A549 (cell line): ENCODE results near the gene ARMC9. TPM values are rescaled to one million over a fixed set of nuclear protein-coding genes. Genes with fewer than 3 reads are reported as not detected.

Experiments used
- ATAC-seq, 2 experiments: fragments of 200-7000 bp in 1 of 2; fragments of >200 bp in 1 of 2; cut with Nextera tagmentation in 1 of 2; cut with Tn5 transposase in 1 of 2; 3 replicates each; pipeline versions ENCODE4 v1.8.0 to v1.9.1; 2018 to 2020; ENCODE audit warnings: mild to moderate bottlenecking in 1 of 2, moderate library complexity in 1 of 2
- CTCF ChIA-PET: fragments of 300-600 bp; sonication (Branson Sonifier 250); formaldehyde crosslinking; extraction: SDS; loops from one replicate; lab custom pipeline; 2021; ENCODE audit warnings: antibody characterized with exemption, inconsistent platforms; lab: Yijun Ruan, JAX
- POLR2A ChIA-PET: fragments of 350-600 bp; formaldehyde crosslinking; extraction: SDS; loops from one replicate; lab custom pipeline; 2021; ENCODE audit warnings: antibody characterized with exemption, inconsistent platforms; lab: Yijun Ruan, JAX
- DNase-seq, 2 experiments: peaks; one replicate each; pipeline versions ENCODE4 v3.0.0 to v3.0.0-alpha.2; 2011 to 2016; ENCODE audit warnings: low read depth in 1 of 2, low spot score in 1 of 2
- FAIRE-seq: peaks from 2 replicates; lab custom pipeline; 2011; peaks lifted over from hg19 to GRCh38; lab: Jason Lieb, UNC
- H3K27ac ChIP-seq, 2 experiments: fragments of >200 bp; sonication (Bioruptor Twin); formaldehyde crosslinking; 3 replicates each; pipeline ENCODE4 v1.5.1; 2016 to 2017
- H3K4me1 ChIP-seq: fragments of >200 bp; sonication (Bioruptor Twin); formaldehyde crosslinking; 3 replicates; pipeline ENCODE4 v1.6.1; 2016
- H3K4me2 ChIP-seq: fragments of >200 bp; sonication (Bioruptor Twin); formaldehyde crosslinking; 3 replicates; pipeline ENCODE4 v1.6.1; 2016
- H3K4me3 ChIP-seq: fragments of >200 bp; sonication (Bioruptor Twin); formaldehyde crosslinking; 3 replicates; pipeline ENCODE4 v1.5.1; 2016
- H3K9me3 ChIP-seq: fragments of >200 bp; sonication (Bioruptor Twin); formaldehyde crosslinking; 3 replicates; pipeline ENCODE4 v1.6.1; 2016
- CBX2 ChIP-seq: fragments of 200-600 bp; sonication (generic); IDR thresholded peaks from 2 replicates; pipeline ENCODE4 v1.6.1; 2016; ENCODE audit warnings: low read depth, mild to moderate bottlenecking, borderline replicate concordance
- CHD4 ChIP-seq: fragments of 200-600 bp; sonication (generic); IDR thresholded peaks from 2 replicates; pipeline ENCODE4 v1.6.1; 2016; ENCODE audit warnings: antibody characterized with exemption, mild to moderate bottlenecking, borderline replicate concordance
- FOSB ChIP-seq: fragments of 250-450 bp; sonication (Bioruptor Pico); IDR thresholded peaks from 2 replicates; pipeline ENCODE4 v1.5.0; 2020; ENCODE audit warnings: mild to moderate bottlenecking, moderate library complexity
- FOSL2 ChIP-seq, 2 experiments: fragments of 450-650 bp in 1 of 2; fragments of >200 bp in 1 of 2; sonication (Bioruptor Twin) in 1 of 2; formaldehyde crosslinking; IDR thresholded peaks; 2 replicates each; pipeline versions ENCODE4 v1.5.0 to v1.6.1; 2016 to 2020; ENCODE audit warnings: mild to moderate bottlenecking in 1 of 2, moderate library complexity in 1 of 2
- HDAC2 ChIP-seq: fragments of 200-600 bp; sonication (generic); IDR thresholded peaks from 2 replicates; pipeline ENCODE4 v1.6.1; 2016
- HOXA7 ChIP-seq: fragments of 250-450 bp; sonication (Bioruptor Pico); IDR thresholded peaks from 2 replicates; pipeline ENCODE4 v1.5.0; 2020; ENCODE audit warnings: mild to moderate bottlenecking, moderate library complexity
- HOXB13 ChIP-seq: fragments of 250-450 bp; sonication (Bioruptor Pico); IDR thresholded peaks from 2 replicates; pipeline ENCODE4 v1.5.0; 2020; ENCODE audit warnings: low read depth, mild to moderate bottlenecking, moderate library complexity
- HOXB5 ChIP-seq: fragments of 250-450 bp; sonication (Bioruptor Pico); IDR thresholded peaks from 2 replicates; pipeline ENCODE4 v1.5.0; 2020; ENCODE audit warnings: mild to moderate bottlenecking, moderate library complexity
- JUN ChIP-seq, 2 experiments: fragments of >200 bp; sonication (Bioruptor Twin); formaldehyde crosslinking; IDR thresholded peaks; 2 replicates in 1 of 2; 3 replicates in 1 of 2; pipeline ENCODE4 v1.6.1; 2016 to 2017
- JUNB ChIP-seq: fragments of >200 bp; sonication (Bioruptor Twin); formaldehyde crosslinking; IDR thresholded peaks from 2 replicates; pipeline ENCODE4 v1.6.1; 2016
- KDM5A ChIP-seq: fragments of 200-600 bp; sonication (generic); IDR thresholded peaks from 2 replicates; pipeline ENCODE4 v1.6.1; 2016; ENCODE audit warnings: antibody characterized with exemption, mild to moderate bottlenecking
- MAFK ChIP-seq: fragments of 450-650 bp; IDR thresholded peaks from 2 replicates; pipeline ENCODE4 v1.6.1; 2014; ENCODE audit not compliant: partially characterized antibody
- MAZ ChIP-seq: fragments of 150-350 bp; IDR thresholded peaks from 2 replicates; pipeline ENCODE4 v1.6.1; 2014; ENCODE audit warnings: antibody characterized with exemption, low read depth, low read length, borderline replicate concordance
- NFE2L2 ChIP-seq: fragments of 150-350 bp; conservative IDR thresholded peaks from 2 replicates; pipeline ENCODE4 v1.6.1; 2014; ENCODE audit warnings: low read length
- RARB ChIP-seq: fragments of 250-450 bp; sonication (Bioruptor Pico); IDR thresholded peaks from 2 replicates; pipeline ENCODE4 v1.8.0; 2021; ENCODE audit warnings: mild to moderate bottlenecking, moderate library complexity
- RFX5 ChIP-seq: fragments of 450-650 bp; IDR thresholded peaks from 2 replicates; pipeline ENCODE4 v1.7.1; 2014; ENCODE audit warnings: antibody characterized with exemption, mild to moderate bottlenecking, moderate library complexity
- RNF2 ChIP-seq: fragments of 200-600 bp; sonication (generic); IDR thresholded peaks from 2 replicates; pipeline ENCODE4 v1.6.1; 2016; ENCODE audit warnings: low read depth, mild to moderate bottlenecking, antibody characterized with exemption, moderate library complexity, borderline replicate concordance
- SMC3 ChIP-seq: fragments of >200 bp; sonication (Bioruptor Twin); formaldehyde crosslinking; IDR thresholded peaks from 3 replicates; pipeline ENCODE4 v1.6.1; 2018; ENCODE audit warnings: inconsistent platforms
- ZC3H11A ChIP-seq: fragments of 450-650 bp; IDR thresholded peaks from 2 replicates; pipeline ENCODE4 v1.6.1; 2014; ENCODE audit warnings: antibody characterized with exemption, mild to moderate bottlenecking
- ZNF302 ChIP-seq: fragments of 250-450 bp; sonication (Bioruptor Pico); IDR thresholded peaks from 2 replicates; pipeline ENCODE4 v1.9.0; 2021; ENCODE audit warnings: inconsistent platforms, mild to moderate bottlenecking, moderate library complexity
- WGBS: methylation state at CpG from one replicate; pipeline ENCODE4 v1.1.6; 2017; ENCODE audit errors: missing lambda C conversion rate; 5-methylcytosine and 5-hydroxymethylcytosine counted together
- polyA plus RNA-seq, 4 experiments: library from polyadenylated mRNA; depleted of rRNA in 3 of 4; stranded (reverse); fragments of >200 nt; fragmentation: RNase III in 1 of 4; extraction: RNeasy Plus Mini Kit Qiagen cat#74134 plus additional on column Dnase treatment in 1 of 4; gene quantifications; 2 replicates in 3 of 4; 3 replicates in 1 of 4; pipeline ENCODE4 v1.2.3, GENCODE V29; 2011 to 2017
- TF ChIP-seq, protein P1 (sequence below): fragments of 150-350 bp; IDR thresholded peaks from 2 replicates; pipeline ENCODE4 v1.6.1; 2014; ENCODE audit warnings: low read depth, mild to moderate bottlenecking, low read length
- TF ChIP-seq, protein P2 (sequence below): IDR thresholded peaks from 2 replicates; pipeline ENCODE4 v1.6.1; 2012

The ARMC9 gene
- polyA plus RNA-seq, 2 of the 4 experiments (the other 2 are of a cell fraction) = 12.0 to 14.1 TPM

DNA sequence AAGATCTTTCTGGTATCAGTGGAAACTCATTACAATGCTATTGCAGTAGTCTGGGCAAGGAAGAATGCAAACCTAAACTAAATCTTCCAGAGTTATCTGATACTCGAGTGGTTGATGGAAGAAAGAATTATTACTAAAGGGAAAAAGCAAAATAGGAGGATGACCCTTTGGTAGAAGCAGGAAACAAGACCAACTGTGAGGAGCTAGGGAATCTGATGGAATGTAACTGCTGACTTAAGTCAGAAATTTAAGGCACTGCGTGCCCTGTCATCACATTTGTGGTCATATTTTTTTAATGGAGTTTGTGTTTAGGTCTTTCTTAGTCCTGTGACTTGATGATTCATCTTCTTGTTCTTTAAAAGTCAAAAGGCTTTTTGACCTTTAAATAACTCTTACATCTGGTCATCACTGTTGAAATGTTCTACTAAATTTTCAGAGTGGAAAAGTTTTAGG, 36.5 kb upstream of the ARMC9 start:
- ChIA-PET POLR2A (no interaction called here), CTCF (interaction anchor here (1.2 to 1.4 kb wide), 2 partner anchors 12 to 31 kb away, joined by 3 read pairs; no protein-coding TSS in a partner anchor)
- peak overlapping the region; percentile 49 to 73; a peak in 5 of 6 replicates for H3K27ac ChIP-seq
- DNase-seq = peak in 1 of 2 experiments; percentile 25
- H3K4me1 ChIP-seq = peaks cover 20% of the 10 kb centered on the region
- peak; percentile 45 for TF ChIP-seq FOSL2 (IDR thresholded peaks at IDR 0.05)
- peak; percentile 58 for TF ChIP-seq FOSL2 (CRISPR knock-in tag; IDR thresholded peaks at IDR 0.05)
- TF ChIP-seq JUNB = peak; percentile 36; the same call in 1 of the 2 replicates
- no peak for TF ChIP-seq JUN (IDR thresholded peaks at IDR 0.05)
- peak; percentile 30 for TF ChIP-seq MAFK
- TF ChIP-seq, all 56 proteins: peak for 3
- FAIRE-seq (no peak), ATAC-seq (peak; percentile 57 to 66; a peak in 4 of 6 replicates)
- Histone ChIP-seq H3K9me3 (no peaks in the 10 kb centered on the region), H3K4me3 (no peak overlapping the region), H3K4me2 (peak overlapping the region; percentile 63)
- 42% methylated on average over 2 of the region's 2 CpGs for WGBS

DNA sequence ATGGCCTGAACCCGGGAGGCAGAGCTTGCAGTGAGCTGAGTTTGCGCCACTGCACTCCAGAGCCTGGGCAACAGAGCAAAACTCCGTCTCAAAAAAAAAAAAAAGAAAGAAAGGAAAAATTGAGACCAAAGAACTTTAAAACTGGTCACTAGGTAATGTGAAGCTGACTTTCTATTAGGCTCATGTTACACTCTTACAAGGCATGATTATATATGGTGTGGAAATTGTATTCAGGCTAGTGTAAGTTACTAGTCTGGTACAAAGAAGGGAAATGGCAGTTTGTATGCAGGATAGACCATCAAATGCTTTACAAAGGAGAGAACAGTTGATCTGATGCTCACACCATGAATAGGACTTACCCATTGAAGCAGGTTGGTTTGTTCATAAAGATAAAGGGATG, 35.4 kb upstream of the ARMC9 start:
- Histone ChIP-seq H3K27ac (peak overlapping the region in 1 of 2 experiments; percentile 28; a peak in 1 of 6 replicates), H3K4me1 (peaks cover 20% of the 10 kb centered on the region), H3K4me2 (no peak overlapping the region), H3K9me3 (no peaks in the 10 kb centered on the region)
- ChIA-PET CTCF (interaction anchor here (1.4 kb wide), 1 partner anchor 30 kb away, joined by 3 read pairs; no protein-coding TSS in a partner anchor), POLR2A (interaction anchor here (0.7 kb wide), 1 partner anchor 13 kb away, joined by 4 read pairs; no protein-coding TSS in a partner anchor)
- FAIRE-seq = no peak
- TF ChIP-seq JUN (IDR thresholded peaks at IDR 0.05) (no peak), NFE2L2 (no peak), RFX5 (no peak), RARB (no peak)
- TF ChIP-seq, all 56 proteins: peak for 0
- ATAC-seq (no peak), DNase-seq (no peak)
- no peak overlapping the region for H3K4me3 ChIP-seq
- 95% methylated on average over 3 of the region's 3 CpGs for WGBS

DNA sequence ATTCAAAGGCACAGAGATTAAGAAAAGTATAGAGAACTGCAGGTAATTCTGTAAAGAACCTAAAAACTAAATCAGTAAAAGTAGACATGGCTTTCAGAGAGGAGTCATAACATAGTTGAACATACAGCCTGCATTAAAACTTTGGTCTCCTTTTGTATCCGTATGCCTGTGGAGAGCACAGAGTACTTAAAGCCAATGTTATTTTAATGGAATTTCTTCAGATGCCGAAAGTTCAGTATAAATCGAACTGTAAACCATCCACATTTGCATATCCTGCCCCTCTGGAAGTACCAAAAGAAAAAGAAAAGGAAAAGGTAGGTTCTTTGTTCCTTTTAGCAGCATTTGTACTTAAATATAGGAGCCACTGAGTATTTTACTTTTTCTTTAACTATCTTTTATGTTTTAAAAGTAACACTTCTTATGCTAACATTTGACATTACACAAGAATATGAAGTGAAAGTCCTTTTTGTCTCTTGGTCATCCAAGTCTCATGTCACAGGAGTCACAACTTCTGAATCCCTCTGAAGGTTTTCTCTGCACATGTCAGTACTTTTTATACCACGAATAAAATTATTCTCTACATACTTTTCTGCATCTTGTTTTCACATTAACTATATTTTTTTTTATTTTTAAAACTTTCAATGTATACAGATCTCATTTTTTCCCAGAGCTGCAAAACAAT, 34.9 kb upstream of the ARMC9 start:
- TF ChIP-seq HDAC2 (no peak), CHD4 (no peak), MAZ (no peak), ZC3H11A (no peak), HOXA7 (CRISPR knock-in tag) (no peak), KDM5A (no peak), HOXB5 (CRISPR knock-in tag) (no peak), JUNB (no peak), RNF2 (no peak), HOXB13 (CRISPR knock-in tag) (no peak), SMC3 (no peak), ZNF302 (CRISPR knock-in tag) (no peak), FOSB (CRISPR knock-in tag) (no peak), CBX2 (no peak)
- TF ChIP-seq, protein P1, sequence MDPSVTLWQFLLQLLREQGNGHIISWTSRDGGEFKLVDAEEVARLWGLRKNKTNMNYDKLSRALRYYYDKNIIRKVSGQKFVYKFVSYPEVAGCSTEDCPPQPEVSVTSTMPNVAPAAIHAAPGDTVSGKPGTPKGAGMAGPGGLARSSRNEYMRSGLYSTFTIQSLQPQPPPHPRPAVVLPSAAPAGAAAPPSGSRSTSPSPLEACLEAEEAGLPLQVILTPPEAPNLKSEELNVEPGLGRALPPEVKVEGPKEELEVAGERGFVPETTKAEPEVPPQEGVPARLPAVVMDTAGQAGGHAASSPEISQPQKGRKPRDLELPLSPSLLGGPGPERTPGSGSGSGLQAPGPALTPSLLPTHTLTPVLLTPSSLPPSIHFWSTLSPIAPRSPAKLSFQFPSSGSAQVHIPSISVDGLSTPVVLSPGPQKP = no peak
- TF ChIP-seq, protein P2, sequence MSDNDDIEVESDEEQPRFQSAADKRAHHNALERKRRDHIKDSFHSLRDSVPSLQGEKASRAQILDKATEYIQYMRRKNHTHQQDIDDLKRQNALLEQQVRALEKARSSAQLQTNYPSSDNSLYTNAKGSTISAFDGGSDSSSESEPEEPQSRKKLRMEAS = no peak
- H3K4me3 ChIP-seq = no peak overlapping the region
- peaks cover 20% of the 10 kb centered on the region for H3K4me1 ChIP-seq
- peak overlapping the region in 1 of 2 experiments; percentile 28; a peak in 1 of 6 replicates for H3K27ac ChIP-seq
- CTCF ChIA-PET = interaction anchor here (1.4 kb wide), 1 partner anchor 29 kb away, joined by 3 read pairs; no protein-coding TSS in a partner anchor
- FAIRE-seq (no peak), ATAC-seq (no peak), DNase-seq (no peak)
- 85% methylated on average over 4 of the region's 4 CpGs for WGBS
- POLR2A ChIA-PET = no interaction called here
- H3K9me3 ChIP-seq = no peaks in the 10 kb centered on the region
- H3K4me2 ChIP-seq = no peak overlapping the region
